GM06990 (cell line): ENCODE results near the gene ALK.

ENCODE experiments used
- DNase-seq: peaks from one replicate; pipeline ENCODE4 v3.0.0-alpha.2; 2011; ENCODE audit not compliant: insufficient read length; ENCODE audit errors: extremely low read depth
- H3K27me3 ChIP-seq: replicated peaks from 2 replicates; pipeline ENCODE4 v1.6.0; 2011; ENCODE audit warnings: low read length; ENCODE audit not compliant: control insufficient read depth, insufficient read depth
- H3K36me3 ChIP-seq: 2 replicates; pipeline ENCODE4 v1.5.1; 2011; ENCODE audit warnings: low read length; ENCODE audit not compliant: control insufficient read depth, insufficient read depth
- H3K4me3 ChIP-seq: replicated peaks from 2 replicates; pipeline ENCODE4 v1.5.1; 2011; ENCODE audit warnings: low read depth, mild to moderate bottlenecking, control low read depth, low read length
- CTCF ChIP-seq: IDR thresholded peaks from 2 replicates; pipeline ENCODE4 v1.5.1; 2011; ENCODE audit warnings: low read length, control low read depth, mild to moderate bottlenecking, inconsistent platforms; ENCODE audit not compliant: insufficient read depth, poor library complexity, severe bottlenecking

Gene ALK

GRCh38 chr2:29309090-29310029, 612.0 kb downstream of the ALK start:
- H3K36me3 ChIP-seq, result no peaks in the 10 kb centered on the region
- TF ChIP-seq CTCF, result peak; percentile 86
- no peak overlapping the region for H3K4me3 ChIP-seq
- H3K27me3 ChIP-seq, result no peaks in the 10 kb centered on the region
- no peak for DNase-seq

- no peak for TF ChIP-seq CTCF
- Histone ChIP-seq H3K36me3 (no peaks in the 10 kb centered on the region), H3K27me3 (no peaks in the 10 kb centered on the region), H3K4me3 (no peak overlapping the region)
- DNase-seq, result no peak
These were observed 613.0 kb downstream of the ALK start for GRCh38 chr2:29308366-29308765.

GRCh38 chr2:29307519-29307918, 613.9 kb downstream of the ALK start:
- H3K4me3 ChIP-seq, result no peak overlapping the region
- no peak for TF ChIP-seq CTCF
- DNase-seq, result no peak
- H3K27me3 ChIP-seq, result no peaks in the 10 kb centered on the region
- H3K36me3 ChIP-seq, result no peaks in the 10 kb centered on the region

- no peak for DNase-seq
- Histone ChIP-seq H3K27me3 (no peaks in the 10 kb centered on the region), H3K4me3 (no peak overlapping the region), H3K36me3 (no peaks in the 10 kb centered on the region)
- TF ChIP-seq CTCF, result no peak
These were observed 615.6 kb downstream of the ALK start for GRCh38 chr2:29305762-29306161.

- Histone ChIP-seq H3K36me3 (no peaks in the 10 kb centered on the region), H3K27me3 (no peaks in the 10 kb centered on the region), H3K4me3 (no peak overlapping the region)
- DNase-seq, result no peak
- TF ChIP-seq CTCF, result no peak
These were observed 616.9 kb downstream of the ALK start for GRCh38 chr2:29304399-29305060.
